Prostate gland (tissue), 2 donors: Measurements from ENCODE around the gene TPSB2. TPM values are rescaled to one million over a fixed set of nuclear protein-coding genes. Genes with fewer than 3 reads are reported as not detected.
"Not testable (repeated sequence)": the region's sequence is repeated elsewhere in the genome, so short reads cannot be mapped to it uniquely, and the experiment has no call there.

Experiments
- DNase-seq: peaks from one replicate; pipeline ENCODE4 v3.0.0-alpha.2; 2019; ENCODE audit warnings: low spot score
- H3K27ac ChIP-seq, 2 donors: fragments of 200-600 bp; sonication (generic); 2 replicates each; pipeline ENCODE4 v1.5.1; 2017 to 2019
- H3K27me3 ChIP-seq: fragments of 200-600 bp; sonication (generic); replicated peaks from 2 replicates; pipeline ENCODE4 v1.5.1; 2019; ENCODE audit not compliant: insufficient read depth
- H3K36me3 ChIP-seq, 2 donors: fragments of 200-600 bp; sonication (generic); 1 replicate in 1 of 2; 2 replicates in 1 of 2; pipeline versions ENCODE4 v1.5.1 to v1.8.1; 2017 to 2019
- H3K4me1 ChIP-seq: fragments of 200-600 bp; sonication (generic); replicated peaks from 2 replicates; pipeline ENCODE4 v1.5.1; 2019
- H3K4me3 ChIP-seq, 2 donors: fragments of 200-600 bp; sonication (generic); 2 replicates each; pipeline ENCODE4 v1.5.1; 2017 to 2019
- H3K9me3 ChIP-seq: fragments of 200-600 bp; sonication (generic); 2 replicates; pipeline ENCODE4 v1.5.1; 2017
- POLR2A ChIP-seq: fragments of 450-650 bp; IDR thresholded peaks from one replicate; pipeline ENCODE4 v1.6.1; 2016; ENCODE audit warnings: antibody characterized with exemption, mild to moderate bottlenecking
- POLR2AphosphoS5 ChIP-seq: sonication (generic); formaldehyde crosslinking; IDR thresholded peaks from one replicate; pipeline ENCODE4 v1.6.1; 2017; ENCODE audit warnings: antibody characterized with exemption
- WGBS: methylation state at CpG from one replicate; pipeline ENCODE4 v1.1.5; 2018; 5-methylcytosine and 5-hydroxymethylcytosine counted together
- intact Hi-C: fragments of 100-400 bp; cut with DNase I; formaldehyde crosslinking; loops from one replicate; pipeline ENCODE4 v1.14.2; 2022
- total RNA-seq, 2 donors: library from RNA; depleted of rRNA; stranded (reverse); fragments of >200 nt; gene quantifications; one replicate each; pipeline ENCODE4 v1.1.0, GENCODE V29; 2016
- TF ChIP-seq, protein P1 (sequence below), 4 experiments: fragments of 200-600 bp in 2 of 4; fragments of 450-650 bp in 2 of 4; sonication (generic) in 2 of 4; IDR thresholded peaks; 1 replicate in 3 of 4; 2 replicates in 1 of 4; pipeline ENCODE4 v1.5.1; 2016 to 2019; ENCODE audit warnings: antibody characterized with exemption in 4 of 4, mild to moderate bottlenecking in 2 of 4, moderate library complexity in 2 of 4

Gene TPSB2
- total RNA-seq, 2 donors from 2014 or later = 31.8 to 78.7 TPM

DNA sequence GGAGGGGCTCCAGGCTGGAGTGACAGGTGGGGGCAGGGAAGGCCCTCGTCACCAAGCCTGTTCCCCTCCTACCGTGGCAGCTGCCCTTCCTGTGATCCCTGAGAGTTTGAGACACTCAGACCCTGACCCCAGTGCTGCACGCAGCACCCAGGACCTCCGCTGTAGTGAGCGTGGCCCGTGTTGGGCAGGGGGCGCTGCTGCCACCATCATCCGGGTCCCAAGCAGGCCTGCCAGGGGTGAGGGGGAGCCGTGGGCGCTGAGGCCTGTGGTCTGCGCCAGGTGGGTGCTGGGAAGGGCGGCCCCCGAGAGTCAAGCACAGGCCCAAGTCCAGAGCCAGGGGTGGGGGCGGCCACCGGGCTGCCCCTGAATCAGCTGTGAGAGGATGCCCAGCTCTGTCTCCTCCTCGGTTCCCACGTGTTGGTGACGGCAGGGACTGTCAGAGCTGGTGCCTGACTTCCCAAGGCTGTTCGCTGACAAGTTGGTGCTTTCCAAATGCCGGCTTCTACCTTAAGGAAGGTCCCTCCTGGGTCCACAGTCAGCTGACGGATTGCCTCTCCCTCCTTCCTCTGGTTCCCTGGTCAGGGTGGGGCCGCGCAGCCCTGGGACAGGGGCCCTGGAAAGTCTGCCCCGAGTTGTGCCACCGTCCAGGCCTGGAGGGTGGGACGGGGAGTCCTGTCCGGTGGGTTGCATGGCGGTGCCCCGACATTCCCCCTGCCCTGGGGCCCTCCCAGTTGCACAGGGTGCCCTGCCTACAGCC lies 36.0 kb downstream of the TPSB2 start:
- intact Hi-C loops = loop anchor here (1.0 kb wide), 1 partner anchor 88 kb away; no protein-coding TSS in a partner anchor
- no peaks in the 10 kb centered on the region for H3K9me3 ChIP-seq
- no peaks in the 10 kb centered on the region for H3K4me1 ChIP-seq
- 66% methylated on average over 25 of the region's 29 CpGs for WGBS
- H3K36me3 ChIP-seq = no peaks in the 10 kb centered on the region
- H3K27ac ChIP-seq = no peak overlapping the region
- TF ChIP-seq POLR2A (no peak), POLR2AphosphoS5 (no peak)
- TF ChIP-seq, protein P1, sequence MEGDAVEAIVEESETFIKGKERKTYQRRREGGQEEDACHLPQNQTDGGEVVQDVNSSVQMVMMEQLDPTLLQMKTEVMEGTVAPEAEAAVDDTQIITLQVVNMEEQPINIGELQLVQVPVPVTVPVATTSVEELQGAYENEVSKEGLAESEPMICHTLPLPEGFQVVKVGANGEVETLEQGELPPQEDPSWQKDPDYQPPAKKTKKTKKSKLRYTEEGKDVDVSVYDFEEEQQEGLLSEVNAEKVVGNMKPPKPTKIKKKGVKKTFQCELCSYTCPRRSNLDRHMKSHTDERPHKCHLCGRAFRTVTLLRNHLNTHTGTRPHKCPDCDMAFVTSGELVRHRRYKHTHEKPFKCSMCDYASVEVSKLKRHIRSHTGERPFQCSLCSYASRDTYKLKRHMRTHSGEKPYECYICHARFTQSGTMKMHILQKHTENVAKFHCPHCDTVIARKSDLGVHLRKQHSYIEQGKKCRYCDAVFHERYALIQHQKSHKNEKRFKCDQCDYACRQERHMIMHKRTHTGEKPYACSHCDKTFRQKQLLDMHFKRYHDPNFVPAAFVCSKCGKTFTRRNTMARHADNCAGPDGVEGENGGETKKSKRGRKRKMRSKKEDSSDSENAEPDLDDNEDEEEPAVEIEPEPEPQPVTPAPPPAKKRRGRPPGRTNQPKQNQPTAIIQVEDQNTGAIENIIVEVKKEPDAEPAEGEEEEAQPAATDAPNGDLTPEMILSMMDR (IDR thresholded peaks at IDR 0.05) = no peak
- no peak overlapping the region for H3K4me3 ChIP-seq
- DNase-seq = no peak
- no peaks in the 10 kb centered on the region for H3K27me3 ChIP-seq

DNA sequence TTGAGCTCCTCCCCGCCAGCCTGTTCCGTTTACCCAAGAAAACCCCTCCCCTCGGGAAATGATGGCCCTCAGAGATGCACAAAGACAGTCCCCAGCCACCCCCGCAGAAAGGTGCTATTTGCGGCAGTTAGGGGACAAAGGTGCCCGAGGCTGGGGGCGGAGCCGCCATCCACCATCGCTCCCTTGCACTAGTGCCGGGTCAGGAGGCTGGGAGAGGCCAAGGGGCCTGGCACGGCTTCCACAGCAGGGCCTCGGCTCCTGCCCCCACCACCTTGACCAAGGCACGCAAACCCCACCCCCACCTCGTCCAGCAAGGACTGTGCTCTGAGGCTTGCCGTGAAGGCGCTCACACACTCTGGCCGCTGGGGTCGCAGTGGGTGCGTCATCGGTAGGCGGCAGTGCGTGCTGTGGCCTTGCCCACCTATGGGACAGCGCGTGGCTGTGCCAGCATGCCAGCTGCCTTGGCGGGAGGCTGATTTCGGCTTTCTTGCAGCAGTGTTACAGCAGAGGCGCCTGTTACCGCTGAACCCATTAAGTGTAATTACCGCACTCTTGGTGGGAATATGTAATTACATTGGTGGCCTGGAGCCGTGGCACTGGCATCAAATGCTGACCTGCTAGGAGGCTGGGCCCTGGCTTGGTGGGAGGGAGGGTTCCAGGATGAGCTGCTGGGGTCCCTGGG lies 36.7 kb downstream of the TPSB2 start:
- TF ChIP-seq POLR2A = no peak
- TF ChIP-seq, protein P1 (IDR thresholded peaks at IDR 0.05) = no peak
- TF ChIP-seq POLR2AphosphoS5 = no peak
- Histone ChIP-seq H3K9me3 (no peaks in the 10 kb centered on the region), H3K36me3 (no peaks in the 10 kb centered on the region), H3K27ac (no peak overlapping the region), H3K4me1 (no peaks in the 10 kb centered on the region), H3K27me3 (no peaks in the 10 kb centered on the region), H3K4me3 (no peak overlapping the region)
- DNase-seq = no peak
- intact Hi-C loops = loop anchor here (1.0 kb wide), 1 partner anchor 87 kb away; no protein-coding TSS in a partner anchor
- WGBS = 61% methylated on average over 30 of the region's 30 CpGs

DNA sequence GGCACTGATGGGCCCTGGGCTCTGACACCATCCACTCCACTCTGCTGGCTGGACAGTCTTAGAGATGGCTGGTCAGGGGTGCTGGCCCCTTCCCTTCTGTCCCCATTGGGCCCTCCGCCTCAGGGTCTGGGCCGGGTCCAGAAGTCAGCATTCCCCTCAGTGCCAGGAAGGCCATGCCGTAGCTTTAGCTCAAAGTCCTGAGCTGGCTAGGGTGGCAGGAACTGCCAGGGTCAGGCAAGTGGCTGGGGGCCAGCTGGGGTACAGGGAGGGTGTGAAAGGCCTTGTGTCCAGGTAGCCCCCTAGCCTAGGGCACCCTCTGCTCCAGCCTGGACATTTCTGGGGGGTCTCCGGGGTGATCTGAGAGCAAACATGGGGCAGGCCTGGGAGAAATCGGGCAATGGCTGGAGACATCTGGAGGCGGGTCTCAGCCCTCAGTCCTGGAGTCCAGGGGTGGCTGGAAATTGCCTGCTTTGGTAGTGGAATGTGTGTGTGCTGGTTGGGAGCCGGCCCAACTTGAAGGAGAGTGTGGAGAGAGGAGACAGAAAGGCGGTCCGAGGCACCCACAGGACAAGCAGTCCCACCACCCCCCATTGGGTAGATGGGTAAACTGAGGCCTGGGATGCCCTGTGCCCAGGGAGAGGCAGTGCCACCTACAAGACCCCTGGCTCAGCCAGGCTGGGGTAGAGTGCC lies 37.5 kb downstream of the TPSB2 start:
- H3K27ac ChIP-seq = peak overlapping the region in 1 of 2 donors; percentile 14
- no peaks in the 10 kb centered on the region for H3K27me3 ChIP-seq
- DNase-seq = no peak
- H3K4me1 ChIP-seq = no peaks in the 10 kb centered on the region
- TF ChIP-seq POLR2A (no peak), POLR2AphosphoS5 (no peak)
- TF ChIP-seq, protein P1 (IDR thresholded peaks at IDR 0.05) = no peak
- intact Hi-C loops = loop anchor here (1.0 kb wide), 1 partner anchor 86 kb away; no protein-coding TSS in a partner anchor
- no peaks in the 10 kb centered on the region for H3K36me3 ChIP-seq
- WGBS = 75% methylated on average over 9 of the region's 9 CpGs
- H3K9me3 ChIP-seq = no peaks in the 10 kb centered on the region
- no peak overlapping the region for H3K4me3 ChIP-seq

DNA sequence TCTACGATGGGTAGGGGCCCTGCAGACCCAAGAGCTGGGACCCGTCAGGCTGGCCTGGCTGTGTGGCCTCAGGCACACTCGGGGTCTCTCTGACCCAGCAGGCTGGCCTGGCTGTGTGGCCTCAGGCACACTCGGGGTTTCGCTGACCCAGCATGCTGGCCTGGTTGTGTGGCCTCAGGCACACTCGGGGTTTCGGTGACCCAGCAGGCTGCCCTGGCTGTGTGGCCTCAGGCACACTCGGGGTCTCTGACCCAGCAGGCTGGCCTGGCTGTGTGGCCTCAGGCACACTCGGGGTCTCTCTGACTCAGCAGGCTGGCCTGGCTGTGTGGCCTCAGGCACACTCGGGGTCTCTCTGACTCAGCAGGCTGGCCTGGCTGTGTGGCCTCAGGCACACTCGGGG lies 39.2 kb downstream of the TPSB2 start:
- H3K36me3 ChIP-seq, H3K27me3 ChIP-seq, intact Hi-C loops, H3K27ac ChIP-seq, DNase-seq, H3K4me3 ChIP-seq, H3K4me1 ChIP-seq, H3K9me3 ChIP-seq: not testable (repeated sequence)
- 92% methylated on average over 9 of the region's 11 CpGs for WGBS

DNA sequence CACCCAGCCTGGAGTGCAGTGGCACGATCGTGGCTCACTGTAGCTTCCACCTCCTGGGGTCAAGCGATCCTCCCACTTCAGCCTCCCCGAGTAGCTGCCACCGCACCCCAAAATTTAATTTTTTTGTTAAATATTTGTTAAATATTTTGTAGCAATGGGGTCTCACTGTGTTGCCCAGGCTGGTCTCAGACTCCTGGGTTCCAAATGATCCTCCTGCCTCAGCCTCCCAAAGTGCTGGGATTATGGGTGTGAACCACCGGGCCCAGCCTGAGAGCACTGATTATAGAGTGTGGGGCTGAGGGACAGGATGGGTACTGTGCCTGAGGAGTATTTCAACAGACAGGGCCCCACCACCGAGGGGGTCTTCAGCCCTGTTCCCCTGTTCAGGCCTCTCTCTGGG lies 40.5 kb downstream of the TPSB2 start:
- no peaks in the 10 kb centered on the region for H3K9me3 ChIP-seq
- no peak for DNase-seq
- no peaks in the 10 kb centered on the region for H3K4me1 ChIP-seq
- H3K27ac ChIP-seq = no peak overlapping the region
- WGBS = 69% methylated on average over 7 of the region's 7 CpGs
- H3K36me3 ChIP-seq = no peaks in the 10 kb centered on the region
- TF ChIP-seq POLR2AphosphoS5 = no peak
- TF ChIP-seq, protein P1 (IDR thresholded peaks at IDR 0.05) = no peak
- TF ChIP-seq POLR2A = no peak
- intact Hi-C loops = no loop called here
- no peaks in the 10 kb centered on the region for H3K27me3 ChIP-seq
- no peak overlapping the region for H3K4me3 ChIP-seq
